Measurements from ENCODE around the gene ERC1.
A peak's percentile ranks its signal among the peaks of the same experiment; 100 is the strongest.

The ERC1 gene

DNA sequence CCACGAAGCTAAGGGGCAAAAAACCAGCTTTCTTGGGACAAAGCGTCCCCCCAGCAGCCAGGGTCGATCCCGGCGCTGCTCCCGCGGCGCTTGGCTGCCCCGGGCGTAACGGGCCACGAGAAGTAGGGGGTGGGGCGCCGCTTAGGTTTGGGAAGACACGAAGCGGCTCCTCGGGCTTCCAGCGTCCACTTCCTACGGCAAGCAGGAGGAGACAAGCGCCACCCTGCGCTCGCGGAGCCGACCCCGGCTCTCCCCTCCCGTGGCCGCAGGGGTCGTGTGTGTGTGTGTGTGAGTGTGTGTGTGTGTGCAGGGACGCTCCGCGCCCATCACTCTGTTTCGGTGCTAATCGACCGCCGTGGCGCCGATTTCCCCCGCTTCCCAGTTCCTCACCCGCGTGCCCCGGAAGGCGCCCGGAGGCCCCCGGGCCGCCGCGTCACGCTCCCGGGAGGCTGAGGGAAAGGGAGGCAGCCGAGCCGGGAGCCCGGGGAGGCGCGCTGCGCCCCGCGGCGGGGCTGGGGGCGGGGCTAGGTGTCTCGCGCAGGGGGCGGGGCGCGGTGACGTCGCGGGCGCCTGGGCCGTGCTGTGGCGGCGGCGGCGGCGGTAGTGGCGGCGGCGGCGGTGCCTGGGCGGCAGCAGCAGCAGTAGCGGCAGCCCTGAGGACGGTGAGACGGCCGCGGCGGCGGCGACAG lies at the start of gene ERC1:
ERC1 (plus strand) TSS at position 563 of the 689 bp plus-strand sequence. CDS start 36,681 bp downstream, outside the sequence.
- DNase-seq (ENCODE audit: low read depth), result peak; percentile 88

DNA sequence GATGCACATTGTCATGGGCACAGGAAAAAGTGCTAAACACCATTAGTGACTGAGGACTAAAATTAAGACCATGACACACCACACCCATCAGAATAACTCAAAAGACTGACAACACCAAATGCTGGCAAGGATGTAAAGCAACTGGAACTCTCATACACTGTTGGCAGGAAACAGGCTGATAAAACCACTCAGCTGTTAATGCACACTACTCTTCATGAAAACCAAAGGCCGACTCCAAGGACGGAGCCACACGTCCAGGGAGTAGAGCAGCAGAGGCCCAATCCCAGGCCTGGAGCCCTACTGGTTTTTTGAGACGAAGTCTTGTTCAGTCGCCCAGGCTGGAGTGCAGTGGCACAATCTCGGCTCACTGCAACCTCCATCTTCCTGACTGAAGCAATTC lies 48.0 kb upstream of the ERC1 start:
- DNase-seq (ENCODE audit: low read depth), result no peak

DNA sequence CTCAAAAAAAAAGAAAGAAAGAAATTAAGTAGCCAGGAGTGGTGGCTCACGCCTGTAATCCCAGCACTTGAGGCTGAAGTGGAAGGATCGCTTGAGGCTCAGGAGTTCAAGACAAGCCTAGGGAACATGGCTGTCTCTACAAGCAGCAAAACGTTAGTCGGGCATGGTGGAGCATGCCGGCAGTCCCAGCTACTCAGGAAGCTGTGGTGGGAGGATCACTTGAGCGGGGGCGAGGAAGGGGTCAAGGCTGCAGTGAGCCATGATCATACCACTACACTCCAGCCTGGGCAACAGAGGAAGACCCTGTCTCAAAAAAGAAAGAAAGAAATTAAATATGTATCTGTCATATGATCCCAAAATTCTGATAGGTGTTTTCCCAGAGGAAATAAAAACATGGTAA lies 46.8 kb upstream of the ERC1 start:
- DNase-seq (ENCODE audit: low read depth), result no peak

DNA sequence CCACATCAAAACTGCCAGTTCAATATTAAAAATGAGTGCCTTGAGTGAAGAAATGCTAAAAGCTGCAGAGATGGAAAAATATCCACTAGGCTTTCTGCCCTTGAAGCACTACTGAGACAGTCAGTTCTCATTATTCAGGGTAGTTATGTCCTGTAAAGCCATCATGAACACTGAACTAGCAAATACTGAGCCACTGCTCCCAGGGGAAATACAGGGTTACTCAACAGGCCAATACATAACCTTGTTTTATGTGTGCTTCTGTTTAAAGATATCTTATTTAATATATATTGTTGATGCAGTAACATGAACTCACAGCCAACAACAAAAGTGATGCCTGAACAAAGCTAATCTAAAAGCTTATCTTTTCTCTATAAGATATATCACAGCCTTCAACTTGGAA lies 44.8 kb upstream of the ERC1 start:
- no peak for DNase-seq (ENCODE audit: low read depth)

DNA sequence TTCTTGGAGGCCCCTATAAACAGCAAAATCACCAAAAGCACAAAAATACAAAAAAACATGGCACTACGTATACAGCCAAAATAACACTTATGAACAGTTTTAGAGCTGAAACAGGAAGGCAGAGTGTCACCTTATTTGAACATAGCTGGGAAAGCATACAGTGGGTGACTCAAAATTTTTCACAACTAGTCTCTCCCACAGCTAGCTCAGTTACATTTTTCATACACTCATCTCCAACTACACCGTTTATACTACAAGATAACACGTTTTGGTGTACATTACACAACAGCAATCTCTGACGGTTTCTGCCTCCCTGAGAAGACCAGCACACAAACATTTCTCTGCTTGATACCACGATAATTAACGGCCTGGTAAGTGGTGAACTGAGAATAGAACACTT lies 44.4 kb upstream of the ERC1 start:
- peak; percentile 35 for DNase-seq (ENCODE audit: low read depth)

DNA sequence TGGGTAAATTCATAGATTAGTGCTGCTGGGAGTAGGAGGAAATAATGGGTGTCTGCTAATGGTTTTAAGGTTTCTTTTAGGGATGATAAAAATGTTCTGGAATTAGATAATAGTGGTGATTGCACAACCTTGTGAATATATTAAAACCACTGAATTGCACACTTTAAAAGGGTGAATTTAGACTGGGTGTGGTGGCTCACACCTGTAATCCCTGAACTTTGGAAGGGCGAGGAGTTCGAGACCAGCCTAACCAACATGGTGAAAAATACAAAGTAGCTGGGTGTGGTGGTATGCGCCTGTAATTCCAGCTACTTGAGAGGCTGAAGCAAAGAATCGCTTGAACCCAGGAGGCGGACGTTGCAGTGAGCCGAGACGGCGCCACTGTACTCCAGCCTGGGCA lies 42.8 kb upstream of the ERC1 start:
- no peak for DNase-seq (ENCODE audit: low read depth)

DNA sequence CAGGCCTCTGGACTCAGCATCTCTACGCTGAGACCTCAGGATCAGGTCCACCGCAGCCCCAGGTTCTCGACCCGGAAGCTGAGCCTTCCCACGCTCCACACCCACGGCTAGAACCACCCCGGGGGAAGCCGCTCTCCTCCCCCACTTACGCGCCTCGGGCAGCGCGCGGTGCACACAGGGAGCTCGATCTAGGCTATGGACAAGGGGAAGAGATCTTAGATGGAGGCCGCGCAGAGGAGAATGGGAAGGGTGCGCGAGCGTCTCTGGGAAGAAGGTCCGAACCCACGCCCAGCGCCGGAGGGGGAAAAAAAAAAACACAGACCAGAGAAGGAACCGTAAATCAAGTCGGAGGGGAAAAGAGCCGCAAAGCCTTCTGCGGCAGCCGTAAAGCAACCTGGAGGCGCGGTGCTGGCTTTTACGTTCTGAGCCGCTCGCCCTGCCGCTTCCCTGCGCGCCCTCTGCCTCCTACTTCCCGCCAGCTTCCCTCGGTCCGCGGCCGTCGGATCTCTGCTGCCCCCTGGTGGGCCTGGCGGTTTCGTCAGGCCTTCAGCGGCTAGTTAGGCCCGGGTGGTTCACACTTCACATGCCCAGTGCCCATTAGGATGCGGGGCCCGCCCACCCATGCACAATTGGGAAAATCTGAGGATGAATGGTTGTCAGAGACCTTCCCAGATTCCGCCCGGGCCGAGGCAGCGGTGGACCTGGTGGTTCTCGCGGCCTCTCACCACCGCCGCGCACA lies 41.4 kb upstream of the ERC1 start, which contains the start of gene RAD52:
RAD52 (minus strand) TSS at position 242 of the 739 bp plus-strand sequence. CDS start 16,636 bp downstream, outside the sequence.
- peak; percentile 99 for DNase-seq (ENCODE audit: low read depth)

DNA sequence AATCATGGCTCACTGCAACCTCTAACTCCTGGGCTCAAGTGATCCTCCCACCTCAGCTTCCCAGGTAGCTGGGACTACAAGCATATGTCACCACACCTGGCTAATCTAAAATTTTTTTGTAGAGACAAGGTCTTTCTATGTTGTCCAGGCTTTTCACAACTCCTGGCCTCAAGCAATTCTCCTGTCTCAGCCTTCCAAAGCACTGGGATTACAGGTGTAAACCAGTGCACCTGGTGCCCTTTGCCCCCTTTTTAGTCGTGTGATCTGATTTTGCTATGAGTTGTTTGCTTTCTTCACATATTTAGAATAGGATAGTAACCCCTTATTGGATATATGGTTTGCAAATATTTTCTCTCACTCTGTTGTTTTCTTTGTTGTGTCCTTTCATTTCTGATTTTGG lies 39.8 kb upstream of the ERC1 start:
- DNase-seq (ENCODE audit: low read depth), result no peak

DNA sequence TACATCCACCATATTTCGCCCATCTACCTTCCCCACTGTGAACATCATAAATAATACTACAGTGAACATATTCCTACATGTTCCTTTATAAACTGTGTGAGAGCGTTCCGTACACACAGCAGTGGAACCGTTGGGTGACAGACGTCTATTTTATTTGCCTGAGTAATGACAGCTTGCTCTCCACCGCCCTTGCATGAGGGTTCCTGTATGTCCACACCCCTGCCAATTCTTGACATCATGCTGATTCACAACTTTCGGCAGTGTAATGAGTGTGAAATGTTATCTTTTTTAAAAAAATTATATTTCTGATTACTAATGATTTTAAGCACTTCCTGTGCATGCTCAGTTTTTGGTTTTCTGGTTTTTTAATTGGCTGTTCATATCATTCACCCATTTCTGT lies 37.2 kb upstream of the ERC1 start:
- DNase-seq (ENCODE audit: low read depth), result peak; percentile 78

DNA sequence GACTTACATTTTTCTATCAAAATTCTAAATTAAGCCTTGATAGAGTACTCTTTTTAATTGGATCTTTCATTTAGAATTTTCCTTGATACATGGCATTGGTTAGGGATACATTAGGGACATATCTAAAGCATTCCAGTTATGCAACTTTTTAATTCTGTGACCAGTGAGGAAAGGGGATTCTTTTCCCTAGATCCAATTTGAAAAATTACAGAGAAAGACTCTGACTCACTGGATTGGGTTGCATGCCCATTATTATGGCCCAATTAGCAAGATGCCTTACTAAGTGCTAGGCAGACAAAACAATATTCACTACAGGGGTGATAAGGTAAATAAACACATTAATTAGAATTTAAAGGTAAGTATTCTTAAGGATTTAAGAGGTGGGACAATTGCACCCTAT lies 36.3 kb upstream of the ERC1 start:
- peak; percentile 63 for DNase-seq (ENCODE audit: low read depth)

DNA sequence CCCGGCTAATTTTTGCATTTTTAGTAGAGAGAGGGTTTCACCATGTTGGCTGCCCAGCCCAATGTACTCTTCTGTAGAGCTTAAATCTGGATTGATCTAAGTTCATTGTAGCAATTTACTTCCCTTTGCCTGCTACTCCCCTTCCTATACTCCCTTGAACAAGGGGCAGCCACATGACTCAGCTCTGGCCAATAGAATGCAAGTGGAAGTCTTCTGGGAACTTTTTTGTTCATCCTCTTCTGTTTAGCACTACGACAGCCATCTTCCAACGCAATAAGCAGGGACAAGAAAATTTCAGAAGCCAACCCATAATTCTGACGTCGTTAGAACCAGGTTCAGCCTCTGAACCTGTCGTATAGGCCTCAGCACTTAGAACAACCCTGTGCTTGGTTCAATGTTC lies 35.1 kb upstream of the ERC1 start:
- no peak for DNase-seq (ENCODE audit: low read depth)

DNA sequence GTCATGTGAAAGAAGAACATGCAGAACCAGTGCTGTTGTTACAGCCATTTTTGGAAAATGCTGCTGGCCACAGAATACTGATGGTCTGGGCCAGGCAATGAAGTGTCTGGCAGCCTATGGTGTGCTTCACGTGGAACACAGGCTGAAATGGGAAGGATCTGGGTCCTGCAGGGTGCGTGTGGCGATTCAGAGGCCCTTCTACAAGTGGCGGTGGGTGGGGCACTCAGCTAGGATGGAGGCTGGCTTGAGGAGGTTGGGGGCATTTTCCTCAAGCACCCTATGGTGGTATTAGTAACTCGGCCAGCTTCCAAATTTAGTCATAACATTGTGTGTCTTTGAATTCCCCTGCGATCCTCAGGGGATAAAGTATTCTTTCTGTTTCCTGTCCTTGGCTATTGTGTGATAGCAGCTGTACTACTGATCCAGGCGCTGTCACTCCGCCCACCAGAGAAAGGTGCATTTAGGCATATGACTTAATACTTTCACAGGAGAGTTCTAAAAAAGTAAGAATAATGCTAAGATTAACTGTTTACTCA lies 32.4 kb upstream of the ERC1 start:
- no peak for DNase-seq (ENCODE audit: low read depth)

DNA sequence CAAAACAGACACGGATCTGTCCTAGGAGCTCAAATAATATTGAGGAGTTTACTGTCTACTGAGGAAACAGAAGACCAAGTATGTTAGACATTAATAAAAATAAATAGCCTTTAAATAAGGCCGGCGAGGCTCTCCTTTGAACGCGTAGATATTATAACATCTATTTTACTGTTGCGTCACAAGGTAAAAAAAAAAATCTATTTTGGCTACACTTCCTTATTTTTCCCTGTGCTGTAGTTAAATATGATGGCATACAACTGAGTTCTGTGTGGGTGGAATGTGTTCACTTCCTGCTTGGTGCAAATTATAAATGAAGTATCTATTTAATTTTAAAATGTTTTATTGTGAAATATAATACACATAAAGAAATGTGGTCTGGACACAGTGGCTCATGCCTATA lies 24.3 kb upstream of the ERC1 start:
- DNase-seq (ENCODE audit: low read depth), result no peak

DNA sequence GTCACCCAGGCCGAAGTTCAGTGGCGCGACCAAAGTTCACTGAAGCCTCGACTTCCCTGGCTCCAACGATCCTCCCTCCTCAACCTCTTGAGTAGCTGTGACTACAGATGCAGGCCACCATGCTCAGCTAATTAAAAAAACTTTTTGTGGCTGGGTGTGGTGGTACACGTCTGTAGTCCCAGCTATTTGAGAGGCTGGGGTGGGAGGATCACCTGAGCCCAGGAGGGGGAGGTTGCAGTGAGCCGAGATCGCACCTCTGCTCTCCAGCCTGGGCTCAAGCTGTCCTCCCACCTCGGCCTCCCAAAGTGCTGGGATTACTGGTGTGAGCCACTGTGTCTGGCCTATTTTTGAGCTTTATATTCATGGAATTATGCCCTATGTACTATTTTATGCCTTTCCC lies 23.4 kb upstream of the ERC1 start:
- DNase-seq (ENCODE audit: low read depth), result no peak

DNA sequence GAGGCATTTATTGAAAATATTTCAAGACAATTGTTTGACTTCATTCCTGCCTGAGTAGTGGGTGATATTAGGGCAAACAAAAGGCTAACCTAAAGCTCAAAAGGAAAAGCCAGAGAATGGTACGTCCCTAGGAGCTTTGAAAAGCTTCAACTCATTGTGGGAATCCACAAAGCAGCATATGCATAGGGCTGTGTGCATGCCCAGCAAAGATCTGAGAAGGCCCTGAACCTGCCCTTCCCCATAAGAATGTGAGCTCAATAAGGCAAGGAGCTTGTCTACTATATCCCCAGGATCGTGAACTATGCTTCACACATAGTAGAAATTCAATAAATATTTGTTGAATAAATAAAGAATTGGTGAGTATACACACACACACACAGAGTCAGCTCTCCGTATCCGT lies 22.5 kb upstream of the ERC1 start:
- DNase-seq (ENCODE audit: low read depth), result no peak

DNA sequence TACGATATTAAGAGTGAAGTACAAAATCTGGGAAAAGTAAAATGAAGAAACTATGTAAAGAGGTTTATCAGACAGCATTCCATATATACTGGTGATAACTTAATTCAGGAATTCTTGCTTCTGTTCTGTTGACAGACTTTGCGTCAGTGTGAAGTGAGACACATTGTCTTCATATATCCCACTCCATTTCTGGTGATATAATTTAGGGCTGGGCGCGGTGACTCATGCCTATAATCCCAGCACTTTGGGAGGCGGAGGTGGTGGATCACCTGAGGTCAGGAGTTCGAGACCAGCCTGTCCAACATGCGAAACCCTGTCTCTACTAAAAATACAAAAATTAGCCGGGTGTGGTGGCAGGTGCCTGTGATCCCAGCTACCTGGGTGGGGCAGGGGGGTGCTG lies 21.2 kb upstream of the ERC1 start:
- DNase-seq (ENCODE audit: low read depth), result no peak

DNA sequence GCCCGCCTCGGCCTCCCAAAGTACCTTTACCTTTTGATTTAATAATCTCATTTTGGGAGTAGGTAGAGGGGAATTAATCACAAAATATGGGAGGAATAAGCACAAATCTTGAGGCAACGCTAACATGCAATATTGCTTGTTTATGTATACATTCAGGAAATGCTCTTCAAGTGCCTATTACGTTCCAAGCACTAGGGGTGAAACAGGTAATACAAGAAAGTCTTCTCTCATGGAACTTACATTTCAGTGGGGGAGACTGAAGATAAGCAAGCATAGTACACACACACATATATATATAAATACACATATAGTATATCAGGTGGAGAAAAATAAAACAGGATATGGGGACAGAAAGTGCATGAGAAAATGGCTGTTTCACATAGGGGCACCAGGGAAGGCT lies 19.0 kb upstream of the ERC1 start:
- no peak for DNase-seq (ENCODE audit: low read depth)

DNA sequence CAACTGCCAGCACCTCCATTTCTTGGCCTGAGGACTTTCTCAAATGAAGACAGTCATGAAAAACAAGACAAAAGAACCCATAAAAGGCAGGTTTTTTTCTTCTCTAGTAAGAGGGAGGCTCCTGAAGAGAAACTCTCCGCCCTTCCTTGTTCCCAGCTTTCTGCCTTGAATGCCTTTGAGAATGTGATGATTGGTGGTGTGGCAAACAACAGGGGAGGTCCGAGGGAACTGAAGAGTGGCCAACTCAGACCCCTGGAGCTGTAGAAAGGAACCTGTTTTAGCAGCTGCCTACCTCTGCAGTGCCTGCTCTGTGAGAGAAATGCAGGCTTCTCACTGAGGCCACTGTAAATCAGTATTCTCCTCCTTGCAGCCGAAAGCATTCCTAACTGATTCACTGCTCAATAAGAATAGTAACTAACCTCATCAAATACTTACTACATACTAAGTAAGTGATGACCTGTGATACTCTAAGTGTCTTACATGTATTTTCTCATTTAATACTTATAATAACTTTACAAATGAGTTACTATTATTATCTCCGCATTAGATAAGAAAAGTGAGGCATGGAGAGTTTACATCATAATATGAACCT lies 16.7 kb upstream of the ERC1 start:
- no peak for DNase-seq (ENCODE audit: low read depth)

DNA sequence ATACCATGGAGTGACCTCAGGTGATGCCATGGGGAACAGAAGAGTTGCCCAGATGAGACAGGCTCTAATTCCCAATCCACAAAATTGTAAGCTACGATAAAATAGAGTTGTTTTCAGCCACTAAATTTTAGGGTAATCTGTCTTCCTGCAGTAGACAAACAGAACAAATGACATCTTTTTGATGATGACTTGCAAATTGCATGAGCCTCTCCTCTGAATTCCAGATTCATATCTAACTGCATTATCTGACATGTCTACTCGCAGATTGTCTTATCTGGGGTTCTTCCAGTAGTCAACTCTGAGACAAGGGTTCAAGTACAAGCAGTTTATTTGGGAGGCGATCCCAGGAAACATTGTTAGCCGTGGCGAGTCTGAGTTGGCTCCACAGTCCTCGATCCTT lies 14.4 kb upstream of the ERC1 start:
- DNase-seq (ENCODE audit: low read depth), result no peak

DNA sequence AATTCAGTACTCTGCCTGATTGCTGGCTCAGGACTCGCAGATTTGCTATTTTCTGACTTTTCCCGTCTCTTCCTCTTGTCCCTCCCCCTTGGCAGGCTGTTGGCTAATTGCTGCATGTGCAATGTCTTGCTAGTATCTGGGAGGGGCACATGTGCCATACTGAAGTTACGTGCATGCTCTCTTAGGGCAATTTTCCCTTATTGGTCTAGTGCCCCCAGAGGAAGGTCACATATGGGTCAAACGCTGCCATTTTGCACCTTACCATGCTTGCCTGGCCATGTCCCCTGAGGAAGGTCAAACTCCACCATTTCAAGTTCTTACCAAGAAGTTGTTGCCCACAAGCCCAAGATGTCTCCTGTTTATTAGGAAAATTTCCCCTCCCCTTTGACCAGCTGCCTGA lies 13.9 kb upstream of the ERC1 start:
- no peak for DNase-seq (ENCODE audit: low read depth)

DNA sequence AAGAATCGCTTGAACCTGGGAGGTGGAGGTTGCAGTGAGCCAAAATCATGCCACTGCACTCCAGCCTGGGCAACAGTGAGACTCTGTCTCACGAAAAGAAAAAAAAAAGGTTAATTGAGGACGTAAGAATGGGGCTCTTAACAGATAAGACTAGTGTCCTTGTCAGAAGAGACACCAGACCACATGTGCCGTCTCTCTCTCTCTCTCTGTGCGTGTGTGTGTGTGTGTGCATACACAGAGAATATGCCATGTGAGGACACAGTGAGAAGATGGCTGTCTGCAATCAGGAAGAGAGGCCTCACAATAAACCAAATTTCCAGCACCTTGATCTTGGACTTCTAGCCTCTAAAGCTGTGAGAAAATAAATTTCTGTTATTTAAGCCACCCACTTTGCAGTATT lies 11.7 kb upstream of the ERC1 start:
- DNase-seq (ENCODE audit: low read depth), result no peak

DNA sequence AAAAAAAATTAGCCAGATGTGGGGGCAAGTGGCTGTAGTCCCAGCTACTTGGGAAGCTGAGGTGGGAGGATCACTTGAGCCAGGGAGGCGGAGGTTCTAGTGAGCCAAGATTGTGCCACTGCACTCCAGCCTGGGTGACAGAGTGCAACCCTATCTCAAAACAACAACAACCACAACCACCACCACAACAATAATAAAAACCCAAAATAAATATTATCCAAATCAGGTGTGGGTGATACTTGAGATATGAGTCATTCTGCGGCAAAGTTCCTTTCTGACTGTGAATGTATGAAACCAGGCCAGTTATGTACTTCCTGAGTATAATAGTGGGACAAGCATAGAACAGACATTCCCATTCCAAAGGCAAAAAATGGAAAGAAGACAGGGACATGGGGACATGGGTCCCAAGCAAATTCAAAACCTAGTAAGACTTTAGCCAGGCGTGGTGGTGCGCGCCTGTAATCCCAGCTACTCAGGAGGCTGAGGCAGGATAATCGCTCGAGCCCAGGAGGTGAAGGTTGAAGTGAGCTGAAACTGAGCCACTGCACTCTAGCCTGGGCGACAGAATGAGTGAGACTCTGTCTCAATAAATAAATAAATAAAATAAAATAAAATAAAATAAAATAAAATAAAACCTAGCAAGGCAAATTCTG lies 9.7 kb upstream of the ERC1 start:
- peak; percentile 20 for DNase-seq (ENCODE audit: low read depth)

DNA sequence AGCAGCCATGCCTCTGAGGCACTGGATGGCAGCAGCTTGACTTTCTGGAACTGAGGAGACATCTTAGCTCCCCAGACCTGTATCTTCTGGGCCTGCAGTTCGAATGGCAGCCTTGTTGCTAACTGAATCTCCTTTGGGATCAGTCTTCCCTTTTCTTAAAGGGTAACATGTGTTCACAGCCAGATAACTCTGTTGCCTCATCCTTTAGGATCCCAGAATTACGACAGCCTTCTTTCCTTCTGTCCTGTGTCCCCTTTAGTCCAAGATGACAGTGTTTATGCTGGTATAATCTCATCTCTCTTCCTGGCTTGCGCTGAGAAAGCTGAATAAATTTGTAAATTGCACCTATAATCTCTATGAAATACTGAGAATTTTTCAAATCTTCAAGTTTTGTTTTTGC lies 9.1 kb upstream of the ERC1 start:
- no peak for DNase-seq (ENCODE audit: low read depth)
